Measurements from ENCODE around the gene CMPK1. TPM values are rescaled to one million over a fixed set of nuclear protein-coding genes. Genes with fewer than 3 reads are reported as not detected.

Gene CMPK1
- total and polyA plus RNA-seq, 5 donors from 2014 or later, result 94.4 to 156 (median 144) TPM

DNA sequence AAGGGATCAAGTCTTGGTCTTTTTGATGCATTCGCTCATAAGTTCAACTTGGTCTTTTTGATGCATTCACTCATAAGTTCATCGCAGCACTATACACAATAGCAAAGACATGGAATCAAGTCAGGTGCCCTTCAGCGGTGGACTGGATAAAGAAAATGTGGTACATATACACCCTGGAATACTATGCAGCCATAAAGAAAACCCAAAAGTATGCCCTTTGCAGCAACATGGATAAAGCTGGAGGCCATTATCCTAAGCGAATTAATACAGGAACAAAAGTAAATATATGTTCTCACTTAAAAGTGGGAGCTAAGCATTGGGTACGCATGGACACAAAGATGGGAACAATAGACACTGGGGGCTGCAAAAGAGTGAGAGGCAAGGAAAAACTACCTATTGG lies 52.7 kb downstream of the CMPK1 start:
- no peaks in the 10 kb centered on the region for H3K9me3 Mint-ChIP-seq
- H3K36me3 Mint-ChIP-seq, result peaks cover 7% of the 10 kb centered on the region
- H3K27me3 Mint-ChIP-seq, result no peaks in the 10 kb centered on the region
- DNase-seq (no peak), ATAC-seq (ENCODE audit: low read depth in 2 of 2) (no peak)
- H3K9me3 ChIP-seq (ENCODE audit: control insufficient read depth in 2 of 2, low read length in 2 of 2), result no peaks in the 10 kb centered on the region
- H3K4me1 Mint-ChIP-seq, result peaks cover 0 to 7% (median 2%) of the 10 kb centered on the region in 4 donors
- H3K4me3 ChIP-seq (ENCODE audit: low read depth, low read length), result no peak overlapping the region
- no peaks in the 10 kb centered on the region for H3K4me1 ChIP-seq (ENCODE audit: control insufficient read depth, insufficient read depth, low read length, poor library complexity, severe bottlenecking)
- H3K27me3 ChIP-seq (ENCODE audit: control insufficient read depth, insufficient read depth, low read length), result no peaks in the 10 kb centered on the region
- H3K36me3 ChIP-seq (ENCODE audit: control insufficient read depth, insufficient read depth, low read length), result peaks cover 2% of the 10 kb centered on the region
- H3K27ac ChIP-seq (ENCODE audit: insufficient read depth, low read length, poor library complexity, severe bottlenecking), result no peak overlapping the region
- H3K4me3 Mint-ChIP-seq, result no peak overlapping the region
- H3K27ac Mint-ChIP-seq, result no peak overlapping the region

GRCh38 chr1:47388030-47388890 lies 54.7 kb downstream of the CMPK1 start:
- Mint-ChIP-seq H3K27me3 (peaks cover 7% of the 10 kb centered on the region), H3K27ac (no peak overlapping the region), H3K36me3 (no peaks in the 10 kb centered on the region), H3K4me3 (no peak overlapping the region), H3K9me3 (no peaks in the 10 kb centered on the region), H3K4me1 (peaks cover 0 to 7% (median 2%) of the 10 kb centered on the region in 4 donors)
- DNase-seq, result no peak
- H3K36me3 ChIP-seq (ENCODE audit: control insufficient read depth, insufficient read depth, low read length), result peaks cover 2% of the 10 kb centered on the region
- ATAC-seq (ENCODE audit: low read depth in 2 of 2), result no peak
- H3K27me3 ChIP-seq (ENCODE audit: control insufficient read depth, insufficient read depth, low read length), result no peaks in the 10 kb centered on the region
- H3K9me3 ChIP-seq (ENCODE audit: control insufficient read depth in 2 of 2, low read length in 2 of 2), result no peaks in the 10 kb centered on the region
- H3K4me1 ChIP-seq (ENCODE audit: control insufficient read depth, insufficient read depth, low read length, poor library complexity, severe bottlenecking), result no peaks in the 10 kb centered on the region
- H3K4me3 ChIP-seq (ENCODE audit: low read depth, low read length), result no peak overlapping the region
- no peak overlapping the region for H3K27ac ChIP-seq (ENCODE audit: insufficient read depth, low read length, poor library complexity, severe bottlenecking)

GRCh38 chr1:47388891-47389238 lies 55.3 kb downstream of the CMPK1 start:
- Mint-ChIP-seq H3K9me3 (no peaks in the 10 kb centered on the region), H3K27me3 (peaks cover 7% of the 10 kb centered on the region), H3K4me3 (no peak overlapping the region), H3K36me3 (no peaks in the 10 kb centered on the region), H3K4me1 (peaks cover 0 to 7% (median 2%) of the 10 kb centered on the region in 4 donors), H3K27ac (no peak overlapping the region)
- DNase-seq (peak in 2 of 3 donors; percentile 13 to 43), ATAC-seq (ENCODE audit: low read depth in 2 of 2) (peak in 1 of 2 donors; percentile 34)
- no peak overlapping the region for H3K27ac ChIP-seq (ENCODE audit: insufficient read depth, low read length, poor library complexity, severe bottlenecking)
- H3K36me3 ChIP-seq (ENCODE audit: control insufficient read depth, insufficient read depth, low read length), result no peaks in the 10 kb centered on the region
- H3K4me3 ChIP-seq (ENCODE audit: low read depth, low read length), result no peak overlapping the region
- no peaks in the 10 kb centered on the region for H3K9me3 ChIP-seq (ENCODE audit: control insufficient read depth in 2 of 2, low read length in 2 of 2)
- no peaks in the 10 kb centered on the region for H3K4me1 ChIP-seq (ENCODE audit: control insufficient read depth, insufficient read depth, low read length, poor library complexity, severe bottlenecking)
- no peaks in the 10 kb centered on the region for H3K27me3 ChIP-seq (ENCODE audit: control insufficient read depth, insufficient read depth, low read length)

DNA sequence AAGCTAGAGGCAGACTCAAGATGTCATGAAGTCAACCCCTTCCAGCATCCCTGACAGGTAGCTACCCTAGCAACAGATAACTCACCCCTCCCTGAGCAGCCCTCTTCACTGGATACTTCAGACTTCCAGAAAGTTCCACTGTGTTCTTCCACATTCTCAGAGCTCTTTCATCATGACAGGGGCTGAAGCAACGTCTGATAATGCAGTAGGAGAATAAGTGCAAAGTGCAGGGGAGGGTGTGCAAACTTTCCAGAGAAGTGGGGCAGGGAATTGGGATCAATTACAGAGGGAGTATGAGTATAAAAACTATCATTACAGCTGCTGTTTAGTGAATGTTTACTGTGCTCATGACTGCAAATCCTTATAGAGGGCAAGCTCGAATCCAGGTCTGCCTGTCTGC lies 56.1 kb downstream of the CMPK1 start:
- Mint-ChIP-seq H3K36me3 (no peaks in the 10 kb centered on the region), H3K4me1 (peaks cover 0 to 2% (median 0%) of the 10 kb centered on the region in 4 donors), H3K27me3 (peaks cover 7% of the 10 kb centered on the region), H3K9me3 (no peaks in the 10 kb centered on the region), H3K4me3 (no peak overlapping the region), H3K27ac (no peak overlapping the region)
- ATAC-seq (ENCODE audit: low read depth in 2 of 2), result no peak
- no peak overlapping the region for H3K4me3 ChIP-seq (ENCODE audit: low read depth, low read length)
- no peak overlapping the region for H3K27ac ChIP-seq (ENCODE audit: insufficient read depth, low read length, poor library complexity, severe bottlenecking)
- H3K36me3 ChIP-seq (ENCODE audit: control insufficient read depth, insufficient read depth, low read length), result no peaks in the 10 kb centered on the region
- no peak for DNase-seq
- no peaks in the 10 kb centered on the region for H3K27me3 ChIP-seq (ENCODE audit: control insufficient read depth, insufficient read depth, low read length)
- no peaks in the 10 kb centered on the region for H3K4me1 ChIP-seq (ENCODE audit: control insufficient read depth, insufficient read depth, low read length, poor library complexity, severe bottlenecking)
- no peaks in the 10 kb centered on the region for H3K9me3 ChIP-seq (ENCODE audit: control insufficient read depth in 2 of 2, low read length in 2 of 2)

- no peak overlapping the region for H3K27ac Mint-ChIP-seq
- ATAC-seq (ENCODE audit: low read depth in 2 of 2) (no peak), DNase-seq (no peak)
- H3K9me3 Mint-ChIP-seq, result no peaks in the 10 kb centered on the region
- peaks cover 0 to 2% (median 0%) of the 10 kb centered on the region in 4 donors for H3K4me1 Mint-ChIP-seq
- Histone ChIP-seq H3K27ac (ENCODE audit: insufficient read depth, low read length, poor library complexity, severe bottlenecking) (no peak overlapping the region), H3K36me3 (ENCODE audit: control insufficient read depth, insufficient read depth, low read length) (no peaks in the 10 kb centered on the region), H3K4me3 (ENCODE audit: low read depth, low read length) (no peak overlapping the region), H3K9me3 (ENCODE audit: control insufficient read depth in 2 of 2, low read length in 2 of 2) (no peaks in the 10 kb centered on the region), H3K27me3 (ENCODE audit: control insufficient read depth, insufficient read depth, low read length) (no peaks in the 10 kb centered on the region), H3K4me1 (ENCODE audit: control insufficient read depth, insufficient read depth, low read length, poor library complexity, severe bottlenecking) (no peaks in the 10 kb centered on the region)
- peaks cover 15% of the 10 kb centered on the region for H3K27me3 Mint-ChIP-seq
- H3K4me3 Mint-ChIP-seq, result no peak overlapping the region
- H3K36me3 Mint-ChIP-seq, result no peaks in the 10 kb centered on the region
These were observed 57.3 kb downstream of the CMPK1 start for GRCh38 chr1:47390843-47391242.

DNA sequence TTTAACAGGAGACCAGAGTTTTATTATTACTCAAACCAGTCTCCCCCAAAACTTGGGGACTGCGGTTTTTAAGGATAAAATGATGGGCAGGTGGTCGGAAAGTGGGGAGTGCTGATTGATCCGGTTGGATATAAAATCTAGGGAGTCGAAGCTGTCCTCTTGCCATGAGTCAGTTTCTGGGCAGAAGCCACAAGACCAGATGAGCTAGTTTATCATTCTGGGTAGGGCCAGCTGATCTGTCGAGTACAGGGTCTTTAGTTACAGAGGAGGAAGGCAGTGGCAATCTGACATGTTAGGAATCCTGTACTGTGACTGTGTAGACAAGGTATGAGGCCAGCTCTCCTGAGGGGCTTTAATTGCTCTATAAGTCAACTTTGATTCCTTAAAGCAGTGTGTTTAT lies 59.6 kb downstream of the CMPK1 start:
- peaks cover 20% of the 10 kb centered on the region for H3K27me3 Mint-ChIP-seq
- H3K9me3 Mint-ChIP-seq, result no peaks in the 10 kb centered on the region
- H3K27ac ChIP-seq (ENCODE audit: insufficient read depth, low read length, poor library complexity, severe bottlenecking), result no peak overlapping the region
- H3K27ac Mint-ChIP-seq, result no peak overlapping the region
- H3K4me1 Mint-ChIP-seq, result peaks cover 0 to 2% (median 0%) of the 10 kb centered on the region in 4 donors
- ATAC-seq (ENCODE audit: low read depth in 2 of 2) (no peak), DNase-seq (no peak)
- H3K36me3 Mint-ChIP-seq, result no peaks in the 10 kb centered on the region
- H3K27me3 ChIP-seq (ENCODE audit: control insufficient read depth, insufficient read depth, low read length), result no peaks in the 10 kb centered on the region
- H3K4me3 ChIP-seq (ENCODE audit: low read depth, low read length), result no peak overlapping the region
- H3K4me1 ChIP-seq (ENCODE audit: control insufficient read depth, insufficient read depth, low read length, poor library complexity, severe bottlenecking), result no peaks in the 10 kb centered on the region
- H3K4me3 Mint-ChIP-seq, result no peak overlapping the region
- no peaks in the 10 kb centered on the region for H3K36me3 ChIP-seq (ENCODE audit: control insufficient read depth, insufficient read depth, low read length)
- no peaks in the 10 kb centered on the region for H3K9me3 ChIP-seq (ENCODE audit: control insufficient read depth in 2 of 2, low read length in 2 of 2)

DNA sequence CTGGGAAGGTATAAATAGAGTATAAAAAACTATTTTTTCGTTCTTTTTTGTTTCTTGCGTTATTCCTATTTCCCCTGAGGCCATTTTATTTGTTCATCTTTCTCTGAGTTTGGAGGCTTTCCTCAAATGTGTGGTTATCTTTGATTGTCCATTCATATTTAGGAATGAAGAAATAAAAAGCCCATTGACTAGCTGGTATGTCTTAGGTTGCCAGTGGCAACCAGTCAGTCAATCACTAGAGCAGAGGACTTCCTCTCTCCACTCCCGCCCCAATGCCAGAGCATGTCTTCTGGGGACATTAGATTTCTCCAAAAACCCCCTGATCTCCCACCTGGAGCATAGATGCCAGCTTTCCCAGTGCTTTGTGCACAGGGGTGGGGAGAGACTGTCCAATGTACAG lies 61.8 kb downstream of the CMPK1 start:
- H3K4me3 ChIP-seq (ENCODE audit: low read depth, low read length), result no peak overlapping the region
- DNase-seq, result no peak
- H3K4me1 Mint-ChIP-seq, result no peaks in the 10 kb centered on the region
- H3K36me3 Mint-ChIP-seq, result no peaks in the 10 kb centered on the region
- no peak overlapping the region for H3K27ac ChIP-seq (ENCODE audit: insufficient read depth, low read length, poor library complexity, severe bottlenecking)
- H3K4me1 ChIP-seq (ENCODE audit: control insufficient read depth, insufficient read depth, low read length, poor library complexity, severe bottlenecking), result no peaks in the 10 kb centered on the region
- H3K27ac Mint-ChIP-seq, result no peak overlapping the region
- H3K27me3 Mint-ChIP-seq, result peaks cover 32% of the 10 kb centered on the region
- H3K36me3 ChIP-seq (ENCODE audit: control insufficient read depth, insufficient read depth, low read length), result no peaks in the 10 kb centered on the region
- ATAC-seq (ENCODE audit: low read depth in 2 of 2), result no peak
- H3K9me3 Mint-ChIP-seq, result no peaks in the 10 kb centered on the region
- peaks cover 2% of the 10 kb centered on the region for H3K27me3 ChIP-seq (ENCODE audit: control insufficient read depth, insufficient read depth, low read length)
- no peaks in the 10 kb centered on the region for H3K9me3 ChIP-seq (ENCODE audit: control insufficient read depth in 2 of 2, low read length in 2 of 2)
- H3K4me3 Mint-ChIP-seq, result no peak overlapping the region

DNA sequence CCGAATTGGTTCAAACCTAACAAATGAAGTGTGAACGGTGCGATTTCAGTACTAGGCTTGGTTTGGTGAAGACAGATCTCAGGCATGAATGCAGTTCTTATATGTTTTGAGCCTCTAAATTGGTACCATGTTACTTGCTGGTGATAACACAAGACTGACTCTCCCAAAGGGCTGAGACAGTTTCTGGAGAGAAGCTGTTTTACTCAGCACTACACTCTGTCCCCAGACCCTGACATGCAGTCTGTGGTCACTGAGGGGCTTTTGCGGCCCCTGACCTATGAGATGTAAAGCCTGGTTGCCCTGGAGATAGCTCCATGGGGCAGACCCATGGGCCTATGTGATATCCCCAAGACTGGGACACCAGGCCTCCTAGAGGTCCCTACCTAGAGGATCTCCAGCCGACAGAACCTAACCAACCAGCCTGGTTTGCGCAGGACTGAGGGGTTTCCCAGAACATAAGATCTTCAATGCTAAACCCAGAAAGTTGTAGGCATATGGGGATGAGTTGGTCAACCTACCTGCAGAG lies 63.1 kb downstream of the CMPK1 start:
- ATAC-seq (ENCODE audit: low read depth in 2 of 2) (no peak), DNase-seq (no peak)
- Mint-ChIP-seq H3K4me3 (no peak overlapping the region), H3K36me3 (no peaks in the 10 kb centered on the region), H3K9me3 (no peaks in the 10 kb centered on the region), H3K4me1 (no peaks in the 10 kb centered on the region), H3K27ac (no peak overlapping the region), H3K27me3 (peaks cover 40% of the 10 kb centered on the region)
- no peaks in the 10 kb centered on the region for H3K9me3 ChIP-seq (ENCODE audit: control insufficient read depth in 2 of 2, low read length in 2 of 2)
- H3K27me3 ChIP-seq (ENCODE audit: control insufficient read depth, insufficient read depth, low read length), result peaks cover 2% of the 10 kb centered on the region
- H3K27ac ChIP-seq (ENCODE audit: insufficient read depth, low read length, poor library complexity, severe bottlenecking), result no peak overlapping the region
- H3K36me3 ChIP-seq (ENCODE audit: control insufficient read depth, insufficient read depth, low read length), result no peaks in the 10 kb centered on the region
- H3K4me1 ChIP-seq (ENCODE audit: control insufficient read depth, insufficient read depth, low read length, poor library complexity, severe bottlenecking), result no peaks in the 10 kb centered on the region
- H3K4me3 ChIP-seq (ENCODE audit: low read depth, low read length), result no peak overlapping the region
